UCSD-AML1 (cell line): ENCODE data around the gene TNFSF13.
A peak's percentile ranks its signal among the peaks of the same experiment; 100 is the strongest.

Source experiments
- DNase-seq: peaks from one replicate; lab custom pipeline; 2025; ENCODE audit not compliant: unreplicated experiment; lab: John Stamatoyannopoulos, UW

The TNFSF13 gene

GRCh38 chr17:7551396-7551795 is 7.2 kb upstream of the TNFSF13 start:
- DNase-seq, result no peak

- DNase-seq, result peak; percentile 53
Observed at GRCh38 chr17:7552621-7553051, 5.9 kb upstream of the TNFSF13 start.

DNA sequence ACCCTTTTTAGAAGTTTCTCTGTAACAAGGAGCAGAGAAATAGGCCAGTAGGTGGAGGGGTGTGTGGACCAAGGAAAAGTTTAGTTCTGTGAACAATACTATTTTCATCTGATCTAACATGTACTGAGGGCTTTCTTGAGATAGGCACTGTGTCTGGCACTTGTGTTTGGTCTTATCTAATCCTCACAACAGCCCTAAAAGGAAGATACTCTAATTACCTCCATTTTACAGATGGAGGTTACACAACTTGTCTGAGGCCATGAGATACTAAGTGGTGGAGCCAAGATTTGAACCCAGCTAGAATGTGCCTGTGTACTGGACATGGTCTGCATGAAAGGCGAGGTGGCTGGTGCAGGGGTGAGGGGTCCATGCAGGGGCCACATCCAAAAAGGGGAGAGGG is 5.2 kb upstream of the TNFSF13 start:
- DNase-seq, result no peak

GRCh38 chr17:7555320-7555948 is 3.1 kb upstream of the TNFSF13 start:
- DNase-seq, result no peak

DNA sequence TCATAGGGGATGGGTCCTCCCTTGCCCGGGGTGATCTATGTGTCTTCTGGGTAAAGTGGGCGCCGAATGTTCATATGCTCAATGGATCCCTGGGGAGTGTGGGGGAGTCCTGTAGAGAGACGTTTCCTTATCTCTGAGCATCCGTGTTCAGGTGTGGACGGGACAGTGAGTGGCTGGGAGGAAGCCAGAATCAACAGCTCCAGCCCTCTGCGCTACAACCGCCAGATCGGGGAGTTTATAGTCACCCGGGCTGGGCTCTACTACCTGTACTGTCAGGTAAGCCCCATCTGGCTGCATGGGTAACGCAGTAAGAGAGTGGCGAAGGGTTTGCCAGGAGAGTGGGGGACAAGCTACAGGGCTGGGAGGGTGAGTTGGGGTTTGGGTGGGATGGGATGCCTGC is 1.9 kb upstream of the TNFSF13 start:
- no peak for DNase-seq

- no peak for DNase-seq
Observed at GRCh38 chr17:7557147-7557764, 1.3 kb upstream of the TNFSF13 start.

GRCh38 chr17:7557775-7558543 is 591 bp upstream of the TNFSF13 start:
- peak; percentile 91 for DNase-seq

DNA sequence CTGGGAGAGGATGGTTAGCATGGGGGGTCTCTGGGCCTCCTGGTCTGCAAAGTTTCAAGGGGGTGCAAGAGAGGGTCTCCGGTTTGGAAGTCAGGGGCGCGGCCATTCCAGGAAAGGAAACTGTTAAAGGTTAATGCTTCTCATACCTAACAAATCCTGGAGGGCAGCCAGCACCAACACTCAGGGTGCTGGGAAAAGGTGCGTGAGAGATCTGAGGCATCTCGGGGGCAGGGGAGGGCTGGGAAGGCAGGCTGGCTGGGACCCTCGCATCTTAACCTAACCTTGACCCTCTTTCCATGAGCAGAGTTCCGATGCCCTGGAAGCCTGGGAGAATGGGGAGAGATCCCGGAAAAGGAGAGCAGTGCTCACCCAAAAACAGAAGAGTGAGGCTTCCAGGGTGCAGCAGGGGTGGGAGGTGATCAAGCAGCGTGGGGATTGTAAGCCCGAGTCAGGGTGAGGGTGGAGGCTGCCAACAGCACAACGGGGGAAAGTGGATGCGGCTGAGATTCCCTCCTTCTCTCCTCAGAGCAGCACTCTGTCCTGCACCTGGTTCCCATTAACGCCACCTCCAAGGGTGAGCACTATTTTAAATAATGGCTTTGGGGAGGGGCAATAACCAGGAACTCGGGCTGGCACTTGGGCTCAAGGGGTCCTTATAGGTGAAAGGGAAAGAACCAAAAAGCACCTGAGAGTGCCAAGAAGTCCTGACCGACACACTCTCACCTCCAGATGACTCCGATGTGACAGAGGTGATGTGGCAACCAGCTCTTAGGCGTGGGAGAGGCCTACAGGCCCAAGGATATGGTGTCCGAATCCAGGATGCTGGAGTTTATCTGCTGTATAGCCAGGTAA is 996 bp downstream of the TNFSF13 start:
- no peak for DNase-seq

- peak; percentile 72 for DNase-seq
Observed at GRCh38 chr17:7560172-7561027, 1.9 kb downstream of the TNFSF13 start.

- peak; percentile 83 for DNase-seq
Observed at GRCh38 chr17:7561028-7561575, 2.6 kb downstream of the TNFSF13 start.

DNA sequence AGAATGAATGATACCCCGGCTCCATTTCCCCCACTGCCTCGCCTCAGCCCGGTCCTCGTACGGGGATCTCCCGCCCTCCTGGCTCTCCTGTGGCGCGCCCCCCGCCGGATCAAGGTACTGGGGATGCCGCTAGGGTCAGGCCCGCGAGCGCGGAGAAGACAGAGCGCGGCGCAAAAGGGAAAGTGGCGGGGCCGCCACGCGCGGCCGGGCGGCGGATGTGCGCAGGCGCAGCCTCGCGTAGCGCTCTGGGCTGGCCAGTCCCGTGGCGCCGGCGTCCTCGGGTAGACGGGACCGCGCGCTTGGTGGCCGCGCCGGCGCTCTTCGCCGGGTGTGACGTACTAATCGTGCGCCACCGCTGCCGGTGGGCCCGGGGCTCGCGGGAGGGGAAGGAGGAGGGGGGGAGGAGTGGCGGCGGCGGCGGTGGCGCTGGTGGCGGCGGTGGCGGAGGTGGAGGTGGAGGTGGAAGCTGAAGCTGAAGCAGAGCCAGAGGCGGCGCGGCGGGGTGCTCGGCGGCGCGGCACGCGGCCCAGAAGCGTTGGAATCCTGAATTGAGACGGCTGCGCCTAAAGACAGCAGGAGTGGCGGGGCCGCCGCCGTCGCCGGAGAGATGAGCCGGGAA is 3.1 kb downstream of the TNFSF13 start, which contains the start of gene SENP3:
SENP3 (plus strand) TSS at position 331 of the 619 bp plus-strand sequence. CDS start 1,158 bp downstream, outside the sequence.
- peak; percentile 93 for DNase-seq

DNA sequence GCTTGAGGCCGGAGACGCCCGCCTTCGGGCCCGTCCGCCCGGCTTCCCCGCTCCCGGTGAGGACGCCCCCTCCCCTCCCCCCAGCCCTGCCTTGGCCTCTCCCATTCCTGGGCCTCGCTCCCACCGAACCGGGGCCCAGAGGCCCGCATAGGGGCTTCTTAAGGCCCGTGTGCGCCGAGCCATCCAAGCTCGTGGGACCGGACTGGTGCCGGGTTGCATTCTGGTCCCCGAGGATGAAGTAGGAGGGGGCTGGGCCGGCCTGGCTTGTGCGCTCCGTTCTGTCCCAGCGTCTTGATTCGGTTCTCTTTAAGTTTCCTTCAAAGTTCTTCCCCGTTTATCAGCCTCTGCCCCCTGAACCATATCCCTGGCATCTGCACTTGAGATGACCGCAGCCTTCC is 3.7 kb downstream of the TNFSF13 start:
- no peak for DNase-seq

- no peak for DNase-seq
Observed at GRCh38 chr17:7563115-7563869, 4.7 kb downstream of the TNFSF13 start.

- DNase-seq, result no peak
Observed at GRCh38 chr17:7569571-7569970, 11.0 kb downstream of the TNFSF13 start.

GRCh38 chr17:7570351-7570750 is 11.8 kb downstream of the TNFSF13 start:
- no peak for DNase-seq

- no peak for DNase-seq
Observed at GRCh38 chr17:7572338-7572587, 13.7 kb downstream of the TNFSF13 start.

- peak; percentile 100 for DNase-seq
Observed at GRCh38 chr17:7572588-7573323, 14.2 kb downstream of the TNFSF13 start.

- peak; percentile 92 for DNase-seq
Observed at GRCh38 chr17:7573324-7574080, 15.0 kb downstream of the TNFSF13 start.
